NCI-H460 (cell line): ENCODE results near the gene APOF. TPM values are rescaled to one million over a fixed set of nuclear protein-coding genes. Genes with fewer than 3 reads are reported as not detected.
A peak's percentile ranks its signal among the peaks of the same experiment; 100 is the strongest.
"Not testable (repeated sequence)": the region's sequence is repeated elsewhere in the genome, so short reads cannot be mapped to it uniquely, and the experiment has no call there.

Experiments
- DNase-seq: peaks from one replicate; pipeline ENCODE4 v3.0.0-alpha.2; 2016; ENCODE audit warnings: low read depth; ENCODE audit errors: extremely low read depth
- small RNA-seq, 2 experiments: library from RNA; depleted of rRNA; stranded (forward); fragments of <200 nt; gene quantifications; one replicate each; pipeline ENCODE3, GENCODE V24; 2014
- total RNA-seq: library from RNA; depleted of rRNA; stranded (reverse); fragments of >200 nt; shearing (Covaris generic); gene quantifications from 2 replicates; pipeline ENCODE4 v1.2.3, GENCODE V29; 2014; rRNA removed

Gene APOF
- total RNA-seq, 1 experiment from 2014 or later: not detected

- DNase-seq: peak; percentile 97
Observed at GRCh38 chr12:56333679-56334489, 28.8 kb downstream of the APOF start, which contains the start of gene PAN2. TSS of gene PAN2 (minus strand) at chr12:56334000. CDS start at chr12:56333094, 906 bp downstream.

GRCh38 chr12:56333197-56333678 is 29.4 kb downstream of the APOF start:
- no peak for DNase-seq

DNA sequence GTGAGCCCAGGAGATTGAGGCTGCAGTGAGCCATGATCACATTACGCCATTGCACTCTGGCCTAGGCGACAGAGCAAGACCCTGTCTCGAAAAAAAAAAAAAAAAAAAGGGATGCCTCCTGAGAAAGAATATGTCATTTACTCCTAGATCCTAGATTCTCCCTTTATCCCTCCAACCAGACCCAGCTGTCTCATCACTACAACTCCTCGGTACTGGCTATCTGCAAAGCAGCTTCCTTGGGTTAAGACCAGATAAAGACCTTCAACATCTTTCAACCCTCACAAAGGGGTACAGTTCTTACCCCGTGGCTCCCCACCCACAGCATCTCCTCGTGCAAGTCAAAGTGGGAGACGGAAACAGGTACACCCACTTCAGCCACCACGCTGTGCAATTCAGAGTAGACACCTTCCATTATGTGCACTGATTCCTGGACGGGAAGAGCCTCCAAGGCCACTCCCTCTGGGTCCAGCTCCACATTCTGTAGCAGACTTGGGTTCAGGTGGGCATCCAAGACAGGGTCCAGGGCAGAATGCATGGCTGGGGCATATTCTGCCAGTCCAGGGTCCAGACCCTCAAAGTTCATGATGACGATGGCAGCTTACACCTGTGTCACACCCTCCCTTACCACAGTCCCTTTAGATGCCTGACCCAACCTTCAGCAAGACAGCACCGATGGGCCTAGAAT is 30.0 kb downstream of the APOF start:
- DNase-seq: no peak

DNA sequence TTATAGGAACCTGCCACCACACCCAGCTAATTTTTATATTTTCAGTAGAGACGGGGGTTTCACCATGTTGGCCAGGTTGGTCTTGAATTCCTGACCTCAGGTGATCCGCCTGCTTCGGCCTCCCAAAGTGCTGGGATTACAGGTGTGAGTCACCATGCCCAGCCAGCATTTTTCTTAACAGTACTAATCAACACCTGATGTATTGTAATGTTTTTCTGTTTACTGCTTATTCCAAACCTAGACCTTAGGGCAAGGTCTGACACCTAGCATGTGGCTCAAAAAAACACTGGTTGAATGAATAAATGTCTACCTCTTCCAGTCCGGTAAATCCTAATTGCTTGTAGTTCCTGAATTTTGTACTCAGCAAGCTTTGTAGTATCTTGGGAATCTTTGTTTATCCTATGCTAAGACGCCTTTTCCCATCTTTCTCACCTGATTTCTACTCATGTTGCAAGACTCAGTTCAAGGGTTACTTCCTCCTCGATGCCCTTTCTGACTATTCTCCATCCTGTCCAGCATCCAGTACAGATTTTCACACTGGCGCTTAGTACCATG is 31.6 kb downstream of the APOF start:
- no peak for DNase-seq

- DNase-seq: no peak
Observed at GRCh38 chr12:56326533-56326932, 36.1 kb downstream of the APOF start.

DNA sequence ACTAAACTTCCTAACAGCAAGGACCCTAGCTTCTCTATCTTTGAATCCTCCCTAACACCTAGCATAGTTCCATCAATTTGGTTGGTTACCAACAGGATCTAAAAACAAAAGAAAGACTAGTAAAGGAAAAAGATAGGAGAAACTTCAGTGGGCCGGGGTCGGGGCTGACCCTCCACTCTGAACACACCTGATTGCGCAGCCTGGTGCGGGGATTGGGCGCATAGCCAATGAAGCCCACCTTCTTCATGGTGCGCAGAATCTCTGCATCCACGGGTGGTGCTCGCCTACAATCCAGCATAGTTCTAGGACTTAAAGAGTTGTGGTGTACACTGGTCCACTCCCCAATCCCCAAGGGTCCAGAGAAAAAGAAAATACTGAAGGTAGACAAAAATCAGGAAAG is 36.5 kb downstream of the APOF start:
- DNase-seq: no peak

DNA sequence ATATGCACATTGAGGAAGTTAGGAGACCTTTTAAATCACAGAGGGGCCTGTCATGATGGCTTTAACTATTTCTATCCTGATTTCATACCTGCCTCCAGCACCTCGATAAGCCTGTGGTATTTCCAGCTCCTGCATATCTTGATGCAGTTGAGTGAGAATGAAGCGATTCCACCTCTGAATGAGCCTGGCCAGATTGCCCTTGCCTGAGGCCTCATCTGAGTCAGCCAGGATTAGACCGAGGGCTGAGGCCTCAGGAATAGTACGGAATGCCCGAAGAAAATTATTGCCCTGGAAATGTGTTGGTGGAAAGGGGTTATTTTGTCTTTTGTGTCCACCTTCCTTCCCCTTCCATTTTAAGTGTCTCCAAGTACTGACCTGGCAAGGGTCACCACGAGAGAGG is 38.5 kb downstream of the APOF start:
- DNase-seq: no peak

GRCh38 chr12:56321610-56322009 is 41.0 kb downstream of the APOF start:
- not testable (repeated sequence) for DNase-seq

- no peak for DNase-seq
Observed at GRCh38 chr12:56321027-56321426, 41.6 kb downstream of the APOF start.

DNA sequence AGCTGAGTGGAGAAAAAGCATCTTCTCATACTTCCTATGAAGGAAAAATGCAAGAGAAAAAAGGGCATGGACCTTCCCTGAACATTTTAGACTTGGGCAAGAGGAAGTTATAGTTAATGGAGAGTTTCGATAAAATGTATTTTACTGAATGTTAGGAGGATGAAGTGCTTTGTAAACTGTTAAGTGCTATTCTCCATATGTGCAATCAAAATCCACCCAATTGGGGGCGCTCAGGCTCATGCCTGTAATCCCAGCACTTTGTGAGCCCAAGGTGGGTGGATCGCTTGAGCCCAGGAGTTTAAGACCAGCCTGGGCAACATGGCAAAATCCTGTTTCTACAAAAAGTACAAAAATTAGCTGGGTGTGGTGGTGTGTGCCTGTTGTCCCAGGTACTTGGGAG is 45.0 kb downstream of the APOF start:
- DNase-seq: no peak

DNA sequence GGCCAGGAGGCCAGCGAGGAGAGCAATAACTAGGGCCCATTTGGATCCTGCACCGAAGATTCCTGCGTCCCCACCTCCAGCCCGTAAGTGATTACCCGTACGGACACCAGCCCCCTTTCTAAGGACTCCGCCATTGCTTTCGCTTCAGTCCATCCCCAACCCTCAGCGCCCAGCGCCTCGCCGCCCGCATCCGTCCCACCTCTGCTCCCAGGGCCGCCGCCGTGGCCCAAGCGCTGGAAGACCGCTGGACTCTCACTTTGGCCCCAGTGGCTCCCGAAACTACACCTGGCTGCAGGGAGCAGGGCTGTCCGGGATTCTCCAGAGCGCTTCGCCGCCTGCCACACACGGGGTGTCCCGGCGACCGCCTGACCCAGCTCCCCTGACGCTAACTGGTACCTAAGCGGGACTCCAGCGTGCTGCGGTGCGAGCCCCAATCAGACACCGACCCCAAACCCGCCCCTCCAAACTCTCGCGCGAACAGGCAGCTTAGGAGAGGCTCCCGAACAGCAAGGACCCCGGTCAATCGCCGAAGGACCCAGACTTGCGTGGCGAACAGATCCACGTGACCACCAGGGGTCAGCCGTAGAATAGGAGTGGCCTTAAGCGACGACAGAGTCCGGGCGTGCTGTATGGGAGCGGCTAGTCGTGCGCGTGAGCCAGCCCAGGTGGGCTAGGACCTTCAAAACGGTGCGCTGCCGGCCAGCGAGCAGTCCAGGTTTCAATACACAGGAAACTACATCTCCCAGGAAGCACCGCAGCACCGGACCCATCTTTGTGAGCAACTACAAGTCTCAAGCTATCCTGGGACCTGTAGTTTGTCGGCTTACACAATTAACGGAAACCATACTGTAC is 46.8 kb downstream of the APOF start, which contains the start of gene CNPY2:
CNPY2 (minus strand) TSS at position 367 of the 852 bp plus-strand sequence. CDS start 771 bp downstream, outside the sequence.
- DNase-seq: peak; percentile 94

- no peak for DNase-seq
Observed at GRCh38 chr12:56315249-56315621, 47.4 kb downstream of the APOF start.

GRCh38 chr12:56311003-56311402 is 51.7 kb downstream of the APOF start:
- no peak for DNase-seq

Small RNA genes within 50 kb of the gene (small RNA-seq; reads per million reads assigned to genes)
- gene RNU7-40P: 0.02 to 0.06 reads per million in 2 experiments

Other genes starting within 250 kb of the APOF start
- gene RPL41, start 246.2 kb downstream of the APOF start, total RNA-seq: 5,100 and 5,114 TPM in 2 replicates
- gene ZC3H10, start 244.6 kb downstream of the APOF start, total RNA-seq: 4.8 and 5.3 TPM in 2 replicates
- 93.2 and 108 TPM in 2 replicates for gene ESYT1, start 234.6 kb downstream of the APOF start, total RNA-seq
- gene MYL6B, start 210.3 kb downstream of the APOF start, total RNA-seq: 41.4 and 50.0 TPM in 2 replicates
- 563 and 566 TPM in 2 replicates for gene MYL6, start 204.5 kb downstream of the APOF start, total RNA-seq
- 26.2 and 28.9 TPM in 2 replicates for gene SMARCC2, start 173.4 kb downstream of the APOF start, total RNA-seq
- 92.7 and 102 TPM in 2 replicates for gene RNF41, start 140.9 kb downstream of the APOF start, total RNA-seq
- gene NABP2, start 138.5 kb downstream of the APOF start, total RNA-seq: 66.3 and 72.3 TPM in 2 replicates
- 0.84 TPM in 1 of 2 replicates, not detected in the other for gene SLC39A5, start 132.8 kb downstream of the APOF start, total RNA-seq
- 29.0 and 32.7 TPM in 2 replicates for gene ANKRD52, start 104.5 kb downstream of the APOF start, total RNA-seq
- 13.5 and 14.2 TPM in 2 replicates for gene COQ10A, start 95.9 kb downstream of the APOF start, total RNA-seq
- gene CS, start 62.5 kb downstream of the APOF start, total RNA-seq: 141 and 153 TPM in 2 replicates
- 142 and 150 TPM in 2 replicates for gene CNPY2, start 46.9 kb downstream of the APOF start, total RNA-seq
- 71.1 and 73.6 TPM in 2 replicates for gene PAN2, start 28.9 kb downstream of the APOF start, total RNA-seq
- 0.17 TPM in 1 of 2 replicates, not detected in the other for gene IL23A, start 24.0 kb downstream of the APOF start, total RNA-seq
- 20.2 and 20.6 TPM in 2 replicates for gene STAT2, start 2.8 kb downstream of the APOF start, total RNA-seq
- 8.6 and 17.1 TPM in 2 replicates for gene TIMELESS, start 86.6 kb upstream of the APOF start, total RNA-seq
- not detected in 2 replicates for gene MIP, start 91.8 kb upstream of the APOF start, total RNA-seq
- gene SPRYD4, start 105.7 kb upstream of the APOF start, total RNA-seq: 1.8 and 2.5 TPM in 2 replicates
- gene GLS2, start 125.3 kb upstream of the APOF start, total RNA-seq: not detected in 2 replicates
- 49.6 and 52.8 TPM in 2 replicates for gene RBMS2, start 159.0 kb upstream of the APOF start, total RNA-seq